ENCODE data around the gene NTSR2.

NTSR2 gene

GRCh38 chr2:11644293-11644692 is 25.7 kb downstream of the NTSR2 start:
- no peak for TF ChIP-seq GATA3 (IDR thresholded peaks at IDR 0.05; ENCODE audit: low read depth, low read length)
- TF ChIP-seq GATA2 (IDR thresholded peaks at IDR 0.05; ENCODE audit: low read depth, low read length): no peak

GRCh38 chr2:11642972-11643371 is 27.0 kb downstream of the NTSR2 start:
- TF ChIP-seq GATA3 (IDR thresholded peaks at IDR 0.05; ENCODE audit: low read depth, low read length) (no peak), GATA2 (IDR thresholded peaks at IDR 0.05; ENCODE audit: low read depth, low read length) (no peak)

- no peak for TF ChIP-seq GATA2 (IDR thresholded peaks at IDR 0.05; ENCODE audit: low read depth, low read length)
- TF ChIP-seq GATA3 (IDR thresholded peaks at IDR 0.05; ENCODE audit: low read depth, low read length): no peak
These were observed 29.9 kb downstream of the NTSR2 start for GRCh38 chr2:11640132-11640531.

GRCh38 chr2:11639503-11639902 is 30.5 kb downstream of the NTSR2 start:
- TF ChIP-seq GATA3 (IDR thresholded peaks at IDR 0.05; ENCODE audit: low read depth, low read length): no peak
- TF ChIP-seq GATA2 (IDR thresholded peaks at IDR 0.05; ENCODE audit: low read depth, low read length): no peak

GRCh38 chr2:11637546-11637945 is 32.4 kb downstream of the NTSR2 start:
- TF ChIP-seq GATA3 (IDR thresholded peaks at IDR 0.05; ENCODE audit: low read depth, low read length): no peak
- TF ChIP-seq GATA2 (IDR thresholded peaks at IDR 0.05; ENCODE audit: low read depth, low read length): no peak

- TF ChIP-seq GATA2 (IDR thresholded peaks at IDR 0.05; ENCODE audit: low read depth, low read length) (no peak), GATA3 (IDR thresholded peaks at IDR 0.05; ENCODE audit: low read depth, low read length) (no peak)
These were observed 33.3 kb downstream of the NTSR2 start for GRCh38 chr2:11636593-11637295.

- TF ChIP-seq GATA2 (IDR thresholded peaks at IDR 0.05; ENCODE audit: low read depth, low read length) (no peak), GATA3 (IDR thresholded peaks at IDR 0.05; ENCODE audit: low read depth, low read length) (no peak)
These were observed 34.9 kb downstream of the NTSR2 start for GRCh38 chr2:11635141-11635540.

GRCh38 chr2:11634584-11634983 is 35.4 kb downstream of the NTSR2 start:
- TF ChIP-seq GATA2 (IDR thresholded peaks at IDR 0.05; ENCODE audit: low read depth, low read length): no peak
- TF ChIP-seq GATA3 (IDR thresholded peaks at IDR 0.05; ENCODE audit: low read depth, low read length): no peak

GRCh38 chr2:11633923-11634478 is 36.0 kb downstream of the NTSR2 start:
- no peak for TF ChIP-seq GATA2 (IDR thresholded peaks at IDR 0.05; ENCODE audit: low read depth, low read length)
- TF ChIP-seq GATA3 (IDR thresholded peaks at IDR 0.05; ENCODE audit: low read depth, low read length): no peak

GRCh38 chr2:11631462-11631861 is 38.5 kb downstream of the NTSR2 start:
- TF ChIP-seq GATA3 (IDR thresholded peaks at IDR 0.05; ENCODE audit: low read depth, low read length): no peak
- no peak for TF ChIP-seq GATA2 (IDR thresholded peaks at IDR 0.05; ENCODE audit: low read depth, low read length)

- TF ChIP-seq GATA3 (IDR thresholded peaks at IDR 0.05; ENCODE audit: low read depth, low read length): no peak
These were observed 39.1 kb downstream of the NTSR2 start for GRCh38 chr2:11630855-11631254.

- TF ChIP-seq GATA3 (IDR thresholded peaks at IDR 0.05; ENCODE audit: low read depth, low read length) (no peak), GATA2 (IDR thresholded peaks at IDR 0.05; ENCODE audit: low read depth, low read length) (no peak)
These were observed 40.1 kb downstream of the NTSR2 start for GRCh38 chr2:11629851-11630250.

- no peak for TF ChIP-seq GATA2 (IDR thresholded peaks at IDR 0.05; ENCODE audit: low read depth, low read length)
- TF ChIP-seq GATA3 (IDR thresholded peaks at IDR 0.05; ENCODE audit: low read depth, low read length): no peak
These were observed 40.8 kb downstream of the NTSR2 start for GRCh38 chr2:11629215-11629614.

GRCh38 chr2:11628675-11629074 is 41.3 kb downstream of the NTSR2 start:
- no peak for TF ChIP-seq GATA2 (IDR thresholded peaks at IDR 0.05; ENCODE audit: low read depth, low read length)
- no peak for TF ChIP-seq GATA3 (IDR thresholded peaks at IDR 0.05; ENCODE audit: low read depth, low read length)

GRCh38 chr2:11625671-11626070 is 44.3 kb downstream of the NTSR2 start:
- TF ChIP-seq GATA2 (IDR thresholded peaks at IDR 0.05; ENCODE audit: low read depth, low read length) (no peak), GATA3 (IDR thresholded peaks at IDR 0.05; ENCODE audit: low read depth, low read length) (no peak)
